HEK293T (cell line): Measurements from ENCODE around the gene NNMT.

ENCODE experiments used
- ARNT ChIP-seq: fragments of 450-650 bp; IDR thresholded peaks from 2 replicates; pipeline ENCODE4 v1.6.1; 2017; ENCODE audit warnings: mild to moderate bottlenecking
- ELF4 ChIP-seq: fragments of 450-650 bp; IDR thresholded peaks from 2 replicates; pipeline ENCODE4 v1.6.1; 2017; ENCODE audit warnings: antibody characterized with exemption
- FOXM1 ChIP-seq: fragments of 450-650 bp; IDR thresholded peaks from 2 replicates; pipeline ENCODE4 v1.6.1; 2017; ENCODE audit warnings: mild to moderate bottlenecking, borderline replicate concordance
- HDGF ChIP-seq: fragments of 450-650 bp; IDR thresholded peaks from 2 replicates; pipeline ENCODE4 v1.6.1; 2017; ENCODE audit warnings: antibody characterized with exemption, borderline replicate concordance
- L3MBTL2 ChIP-seq: fragments of 450-650 bp; conservative IDR thresholded peaks from 2 replicates; pipeline ENCODE4 v1.6.1; 2016; ENCODE audit warnings: mild to moderate bottlenecking
- PKNOX1 ChIP-seq: fragments of 450-650 bp; IDR thresholded peaks from 2 replicates; pipeline ENCODE4 v1.6.1; 2016
- SP1 ChIP-seq: fragments of 450-650 bp; IDR thresholded peaks from 2 replicates; pipeline ENCODE4 v1.6.1; 2017
- TARDBP ChIP-seq: fragments of 450-650 bp; IDR thresholded peaks from 2 replicates; pipeline ENCODE4 v1.6.1; 2016
- ZNF384 ChIP-seq: fragments of 450-650 bp; IDR thresholded peaks from 2 replicates; pipeline ENCODE4 v1.6.1; 2016

- TF ChIP-seq FOXM1 (no peak), ARNT (no peak), SP1 (no peak), HDGF (no peak), PKNOX1 (no peak), ELF4 (no peak), TARDBP (no peak), L3MBTL2 (no peak), ZNF384 (no peak)
Measured at GRCh38 chr11:114273890-114274635, 22.1 kb upstream of the NNMT start.
